ENCODE data around the gene ALDH7A1.

GRCh38 chr5:126497506-126497905, 97.5 kb downstream of the ALDH7A1 start:
- no peak for TF ChIP-seq CTCF (IDR thresholded peaks at IDR 0.05)
- TF ChIP-seq POLR2A (IDR thresholded peaks at IDR 0.05), result no peak
